ENCODE measurements around the gene SV2C.

DNA sequence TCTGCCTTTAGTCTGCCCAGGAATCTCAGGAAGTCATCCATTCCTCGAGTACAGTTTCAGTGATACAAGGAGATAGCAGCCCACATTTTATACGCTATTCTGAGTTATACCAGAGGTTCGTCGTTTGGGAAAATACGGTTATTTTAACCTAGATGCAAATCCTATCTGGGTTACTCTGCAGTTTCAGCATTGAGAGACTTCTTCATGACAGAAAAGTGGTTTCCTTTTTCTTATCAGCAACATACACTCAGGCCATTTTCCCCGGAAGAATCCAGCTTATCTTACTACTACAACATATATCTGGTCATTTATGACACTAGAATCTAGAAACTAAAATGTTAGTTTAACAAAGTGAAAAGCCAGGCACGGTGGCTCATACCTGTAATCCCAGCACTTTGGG, 236.5 kb downstream of the SV2C start:
- TF ChIP-seq CTCF (IDR thresholded peaks at IDR 0.05) (no peak), EP300 (IDR thresholded peaks at IDR 0.05) (no peak), POLR2A (IDR thresholded peaks at IDR 0.05) (no peak)

Measured in tibial nerve (tissue), 4 donors.